Hepatocyte (in vitro differentiated cells): Measurements from ENCODE around the gene HS3ST5. TPM values are rescaled to one million over a fixed set of nuclear protein-coding genes. Genes with fewer than 3 reads are reported as not detected.

ENCODE experiments used
- DNase-seq: peaks from one replicate; pipeline ENCODE4 v3.0.0-alpha.2; 2016; ENCODE audit warnings: low spot score
- H2AFZ ChIP-seq: fragments of 200-600 bp; sonication (generic); 2 replicates; pipeline ENCODE4 v1.6.0; 2016; ENCODE audit warnings: antibody characterized with exemption, mild to moderate bottlenecking
- H3K27ac ChIP-seq: fragments of 200-600 bp; sonication (generic); 2 replicates; pipeline ENCODE4 v1.5.1; 2016; ENCODE audit warnings: mild to moderate bottlenecking
- H3K27me3 ChIP-seq: fragments of 200-600 bp; sonication (generic); 2 replicates; pipeline ENCODE4 v1.6.1; 2016
- H3K36me3 ChIP-seq: fragments of 200-600 bp; sonication (generic); replicated peaks from 2 replicates; pipeline ENCODE4 v1.5.1; 2016; ENCODE audit warnings: low read depth; ENCODE audit not compliant: insufficient read depth
- H3K4me1 ChIP-seq: fragments of 200-600 bp; sonication (generic); 2 replicates; pipeline ENCODE4 v1.5.1; 2016; ENCODE audit warnings: mild to moderate bottlenecking, moderate library complexity; ENCODE audit not compliant: insufficient read depth
- H3K4me2 ChIP-seq: fragments of 200-600 bp; sonication (generic); 2 replicates; pipeline ENCODE4 v1.6.0; 2016
- H3K4me3 ChIP-seq: fragments of 200-600 bp; sonication (generic); 2 replicates; pipeline ENCODE4 v1.5.1; 2016; ENCODE audit warnings: mild to moderate bottlenecking
- H3K79me2 ChIP-seq: fragments of 200-600 bp; sonication (generic); 2 replicates; pipeline ENCODE4 v1.6.0; 2017; ENCODE audit warnings: mild to moderate bottlenecking
- H3K9me2 ChIP-seq: fragments of 200-600 bp; sonication (generic); replicated peaks from 2 replicates; pipeline ENCODE4 v1.6.0; 2017; ENCODE audit warnings: mild to moderate bottlenecking; ENCODE audit not compliant: insufficient read depth
- H3K9me3 ChIP-seq: fragments of 200-600 bp; sonication (generic); 2 replicates; pipeline ENCODE4 v1.5.1; 2016; ENCODE audit warnings: low read depth, mild to moderate bottlenecking
- H4K20me1 ChIP-seq: fragments of 200-600 bp; sonication (generic); 2 replicates; pipeline ENCODE4 v1.6.0; 2016; ENCODE audit warnings: mild to moderate bottlenecking; ENCODE audit not compliant: insufficient read depth, poor library complexity, severe bottlenecking
- CTCF ChIP-seq: fragments of 200-600 bp; sonication (generic); IDR thresholded peaks from 2 replicates; pipeline ENCODE4 v1.5.1; 2016; ENCODE audit warnings: antibody characterized with exemption, mild to moderate bottlenecking; ENCODE audit not compliant: poor library complexity
- EZH2 ChIP-seq: fragments of 200-600 bp; sonication (generic); IDR thresholded peaks from 2 replicates; pipeline ENCODE4 v1.6.1; 2016; ENCODE audit warnings: antibody characterized with exemption, mild to moderate bottlenecking, borderline replicate concordance
- EZH2phosphoT487 ChIP-seq: fragments of 200-600 bp; sonication (generic); IDR thresholded peaks from one replicate; pipeline ENCODE4 v1.6.1; 2018; ENCODE audit warnings: antibody characterized with exemption, mild to moderate bottlenecking, low read depth, moderate library complexity; ENCODE audit not compliant: unreplicated experiment, severe bottlenecking
- WGBS: methylation state at CpG from one replicate; pipeline ENCODE4 v1.1.6; 2016; ENCODE audit warnings: low lambda C conversion rate; ENCODE audit errors: missing lambda C conversion rate; 5-methylcytosine and 5-hydroxymethylcytosine counted together
- polyA plus RNA-seq: library from polyadenylated mRNA; unstranded; fragments of >200 nt; fragmentation: Nextera tagmentation; extraction: Ambion mirVana; gene quantifications from 2 replicates; pipeline ENCODE4 v1.2.1, GENCODE V29; 2016
- total RNA-seq: library from RNA; depleted of rRNA; stranded (reverse); fragments of >200 nt; gene quantifications from 2 replicates; pipeline ENCODE4 v1.2.3, GENCODE V29; 2014

Gene HS3ST5
- total and polyA plus RNA-seq, 2 experiments from 2014 or later = 0.73 to 1.4 TPM

GRCh38 chr6:114274836-114275235 is 68.0 kb downstream of the HS3ST5 start:
- no peaks in the 10 kb centered on the region for H3K36me3 ChIP-seq
- DNase-seq = peak; percentile 5
- no peaks in the 10 kb centered on the region for H3K9me2 ChIP-seq
- H3K27ac ChIP-seq = peak overlapping the region; percentile 41
- no peaks in the 10 kb centered on the region for H4K20me1 ChIP-seq
- H3K27me3 ChIP-seq = no peaks in the 10 kb centered on the region
- H3K4me1 ChIP-seq = peaks cover 6% of the 10 kb centered on the region
- no peaks in the 10 kb centered on the region for H3K9me3 ChIP-seq
- no peak overlapping the region for H3K4me3 ChIP-seq
- no peak overlapping the region for H3K4me2 ChIP-seq
- TF ChIP-seq EZH2 (no peak), EZH2phosphoT487 (no peak), CTCF (no peak)
- no peaks in the 10 kb centered on the region for H3K79me2 ChIP-seq
- WGBS = 78% methylated on average over 2 of the region's 2 CpGs
- no peak overlapping the region for H2AFZ ChIP-seq

GRCh38 chr6:114272582-114272981 is 70.2 kb downstream of the HS3ST5 start:
- H3K9me2 ChIP-seq = no peaks in the 10 kb centered on the region
- H3K4me2 ChIP-seq = no peak overlapping the region
- no peaks in the 10 kb centered on the region for H4K20me1 ChIP-seq
- no peak overlapping the region for H2AFZ ChIP-seq
- H3K27ac ChIP-seq = peak overlapping the region; percentile 44
- peaks cover 4% of the 10 kb centered on the region for H3K4me1 ChIP-seq
- H3K36me3 ChIP-seq = no peaks in the 10 kb centered on the region
- peak; percentile 6 for DNase-seq
- H3K27me3 ChIP-seq = no peaks in the 10 kb centered on the region
- no peaks in the 10 kb centered on the region for H3K79me2 ChIP-seq
- H3K4me3 ChIP-seq = no peak overlapping the region
- WGBS = 29% methylated on average over 3 of the region's 3 CpGs
- H3K9me3 ChIP-seq = no peaks in the 10 kb centered on the region
- TF ChIP-seq CTCF (no peak), EZH2phosphoT487 (no peak), EZH2 (no peak)

GRCh38 chr6:114271405-114271804 is 71.4 kb downstream of the HS3ST5 start:
- no peak overlapping the region for H3K27ac ChIP-seq
- peaks cover 4% of the 10 kb centered on the region for H3K4me1 ChIP-seq
- H4K20me1 ChIP-seq = no peaks in the 10 kb centered on the region
- DNase-seq = no peak
- no peak overlapping the region for H3K4me3 ChIP-seq
- no peak overlapping the region for H3K4me2 ChIP-seq
- no peaks in the 10 kb centered on the region for H3K27me3 ChIP-seq
- no peaks in the 10 kb centered on the region for H3K9me3 ChIP-seq
- no peaks in the 10 kb centered on the region for H3K36me3 ChIP-seq
- TF ChIP-seq EZH2phosphoT487 = no peak
- no peak for TF ChIP-seq EZH2
- no peak for TF ChIP-seq CTCF
- no peak overlapping the region for H2AFZ ChIP-seq
- no peaks in the 10 kb centered on the region for H3K79me2 ChIP-seq
- H3K9me2 ChIP-seq = no peaks in the 10 kb centered on the region

- Histone ChIP-seq H3K4me1 (peaks cover 4% of the 10 kb centered on the region), H3K79me2 (no peaks in the 10 kb centered on the region), H4K20me1 (no peaks in the 10 kb centered on the region), H3K4me3 (no peak overlapping the region), H3K4me2 (no peak overlapping the region), H3K27me3 (no peaks in the 10 kb centered on the region), H3K27ac (no peak overlapping the region), H3K9me3 (no peaks in the 10 kb centered on the region), H3K36me3 (no peaks in the 10 kb centered on the region), H3K9me2 (no peaks in the 10 kb centered on the region), H2AFZ (no peak overlapping the region)
- TF ChIP-seq CTCF = no peak
- TF ChIP-seq EZH2phosphoT487 = no peak
- TF ChIP-seq EZH2 = no peak
- WGBS = 95% methylated on average over 3 of the region's 3 CpGs
- no peak for DNase-seq
Observed at GRCh38 chr6:114267897-114268296, 74.9 kb downstream of the HS3ST5 start.
